GM23338 (cell line): ENCODE measurements around the gene PLIN5. TPM values are rescaled to one million over a fixed set of nuclear protein-coding genes. Genes with fewer than 3 reads are reported as not detected.

ENCODE experiments used
- ATAC-seq: fragments of 200-7000 bp; cut with Tn5 transposase; 3 replicates; pipeline ENCODE4 v1.9.1; 2020
- DNase-seq: peaks from one replicate; pipeline ENCODE4 v3.0.0-alpha.2; 2015; ENCODE audit warnings: low spot score
- H2AFZ ChIP-seq: fragments of 200-600 bp; sonication (generic); 2 replicates; pipeline ENCODE4 v1.8.0; 2016; ENCODE audit warnings: antibody characterized with exemption, mild to moderate bottlenecking, moderate library complexity
- H3F3A ChIP-seq: fragments of 200-600 bp; sonication (generic); replicated peaks from 2 replicates; pipeline ENCODE4 v1.8.0; 2017; ENCODE audit warnings: antibody characterized with exemption, mixed run types, low read depth
- H3K27ac ChIP-seq: fragments of 200-600 bp; sonication (generic); 2 replicates; pipeline ENCODE4 v1.6.1; 2016; ENCODE audit warnings: low read depth
- H3K27me3 ChIP-seq: fragments of 200-600 bp; sonication (generic); 2 replicates; pipeline ENCODE4 v1.8.0; 2016; ENCODE audit warnings: mild to moderate bottlenecking, mixed run types, moderate library complexity; ENCODE audit not compliant: insufficient read depth
- H3K36me3 ChIP-seq: fragments of 200-600 bp; sonication (generic); 2 replicates; pipeline ENCODE4 v1.8.0; 2016; ENCODE audit warnings: mild to moderate bottlenecking; ENCODE audit not compliant: insufficient read depth
- H3K4me1 ChIP-seq: fragments of 200-600 bp; sonication (generic); 2 replicates; pipeline ENCODE4 v1.8.0; 2016; ENCODE audit warnings: mild to moderate bottlenecking, moderate library complexity; ENCODE audit not compliant: insufficient read depth
- H3K4me2 ChIP-seq: fragments of 200-600 bp; sonication (generic); 2 replicates; pipeline ENCODE4 v1.7.1; 2017; ENCODE audit warnings: mixed run types
- H3K4me3 ChIP-seq: fragments of 200-600 bp; sonication (generic); 2 replicates; pipeline ENCODE4 v1.6.1; 2016; ENCODE audit warnings: mixed run types
- H3K79me2 ChIP-seq: fragments of 200-600 bp; sonication (generic); replicated peaks from 2 replicates; pipeline ENCODE4 v1.8.0; 2017; ENCODE audit warnings: mild to moderate bottlenecking; ENCODE audit not compliant: insufficient read depth
- H3K9me2 ChIP-seq: fragments of 200-600 bp; sonication (generic); 2 replicates; pipeline ENCODE4 v1.8.0; 2017; ENCODE audit not compliant: insufficient read depth
- H4K20me1 ChIP-seq: fragments of 200-600 bp; sonication (generic); replicated peaks from 2 replicates; pipeline ENCODE4 v1.8.0; 2017; ENCODE audit warnings: mild to moderate bottlenecking; ENCODE audit not compliant: insufficient read depth
- H3K27ac Mint-ChIP-seq: 2 replicates; pipeline ENCODE4 v1.8.0; 2020; ENCODE audit warnings: inconsistent platforms, mild to moderate bottlenecking, moderate library complexity, mixed read lengths
- H3K27me3 Mint-ChIP-seq: 3 replicates; pipeline ENCODE4 v1.8.0; 2022; ENCODE audit warnings: low read depth, mild to moderate bottlenecking, moderate library complexity, mixed read lengths, inconsistent platforms; ENCODE audit not compliant: insufficient read depth, poor library complexity
- H3K36me3 Mint-ChIP-seq: 3 replicates; pipeline ENCODE4 v1.8.0; 2021; ENCODE audit warnings: low read depth, mild to moderate bottlenecking, inconsistent platforms, moderate library complexity, mixed read lengths
- H3K4me1 Mint-ChIP-seq: 3 replicates; pipeline ENCODE4 v1.8.0; 2020; ENCODE audit warnings: mild to moderate bottlenecking, inconsistent platforms, mixed read lengths
- H3K4me3 Mint-ChIP-seq: 3 replicates; pipeline ENCODE4 v1.8.0; 2021; ENCODE audit warnings: moderate library complexity, mild to moderate bottlenecking, inconsistent platforms, mixed read lengths
- H3K9me3 Mint-ChIP-seq: 3 replicates; pipeline ENCODE4 v1.8.0; 2020; ENCODE audit warnings: moderate library complexity, mild to moderate bottlenecking, inconsistent platforms, mixed read lengths
- CREB1 ChIP-seq: fragments of 250-450 bp; sonication (Bioruptor Pico); IDR thresholded peaks from 2 replicates; pipeline ENCODE4 v1.5.0; 2020; ENCODE audit warnings: low read depth, mild to moderate bottlenecking, moderate library complexity
- EZH2 ChIP-seq: fragments of 200-600 bp; sonication (generic); IDR thresholded peaks from one replicate; pipeline ENCODE4 v1.8.0; 2017; ENCODE audit warnings: antibody characterized with exemption, mild to moderate bottlenecking, low read depth; ENCODE audit not compliant: unreplicated experiment
- EZH2phosphoT487 ChIP-seq: fragments of 200-600 bp; sonication (generic); IDR thresholded peaks from one replicate; pipeline ENCODE4 v1.8.1; 2018; ENCODE audit warnings: antibody characterized with exemption; ENCODE audit not compliant: unreplicated experiment
- JUNB ChIP-seq: IDR thresholded peaks from one replicate; pipeline ENCODE4 v1.6.1; 2016; ENCODE audit warnings: antibody characterized with exemption; ENCODE audit not compliant: unreplicated experiment
- NANOG ChIP-seq: IDR thresholded peaks from 2 replicates; pipeline ENCODE4 v1.6.1; 2016; ENCODE audit warnings: antibody characterized with exemption, borderline replicate concordance
- POLR2AphosphoS5 ChIP-seq: IDR thresholded peaks from 2 replicates; pipeline ENCODE4 v1.6.1; 2016; ENCODE audit warnings: antibody characterized with exemption, low read depth
- STAT1 ChIP-seq: IDR thresholded peaks from one replicate; pipeline ENCODE4 v1.6.1; 2016; ENCODE audit warnings: antibody characterized with exemption; ENCODE audit not compliant: unreplicated experiment
- ZNF114 ChIP-seq: fragments of 250-450 bp; sonication (Bioruptor Pico); IDR thresholded peaks from 2 replicates; pipeline ENCODE4 v1.5.0; 2020; ENCODE audit warnings: mild to moderate bottlenecking, moderate library complexity
- ZNF331 ChIP-seq: fragments of 250-450 bp; sonication (Bioruptor Pico); IDR thresholded peaks from 2 replicates; pipeline ENCODE4 v1.5.0; 2020; ENCODE audit warnings: low read depth, mild to moderate bottlenecking, moderate library complexity
- ZNF462 ChIP-seq: fragments of 250-450 bp; sonication (Bioruptor Pico); IDR thresholded peaks from 2 replicates; pipeline ENCODE4 v1.5.0; 2020; ENCODE audit warnings: mild to moderate bottlenecking, moderate library complexity
- polyA plus RNA-seq: library from polyadenylated mRNA; unstranded; fragments of >200 nt; fragmentation: Nextera tagmentation; extraction: Ambion mirVana; gene quantifications from 2 replicates; pipeline ENCODE4 v1.2.1, GENCODE V29; 2016
- total RNA-seq: library from RNA; depleted of rRNA; stranded (reverse); fragments of >200 nt; shearing (Covaris generic); gene quantifications from 2 replicates; pipeline ENCODE4 v1.2.3, GENCODE V29; 2014
- TF ChIP-seq, protein P1 (sequence below): IDR thresholded peaks from one replicate; pipeline ENCODE4 v1.6.1; 2018; ENCODE audit warnings: antibody characterized with exemption; ENCODE audit not compliant: unreplicated experiment
- TF ChIP-seq, protein P2 (sequence below), 2 experiments: fragments of 200-600 bp in 1 of 2; sonication (generic) in 1 of 2; conservative IDR thresholded peaks; 2 replicates each; pipeline versions ENCODE4 v1.5.1 to v1.6.1; 2016 to 2017; ENCODE audit warnings: antibody characterized with exemption in 2 of 2, low read depth in 2 of 2, mild to moderate bottlenecking in 2 of 2, moderate library complexity in 1 of 2

The PLIN5 gene
- total and polyA plus RNA-seq, 2 experiments from 2014 or later = 1.9 to 3.5 TPM

DNA sequence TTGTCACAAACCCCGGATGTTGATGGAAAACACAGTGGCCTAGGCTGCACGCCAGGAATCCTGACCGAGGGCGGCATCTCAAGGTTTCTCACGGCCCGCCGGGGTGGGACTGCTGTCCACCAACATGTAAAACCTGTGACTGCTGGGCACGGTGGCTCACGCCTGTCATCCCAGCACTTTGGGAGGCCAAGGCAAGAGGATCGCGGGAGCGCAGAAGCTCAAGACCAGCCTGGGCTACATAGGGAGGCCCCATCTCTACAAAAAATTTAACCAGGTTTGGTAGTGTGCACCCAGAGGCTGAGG, 27.9 kb downstream of the PLIN5 start:
- DNase-seq = no peak
- Histone ChIP-seq H3K27ac (no peak overlapping the region), H3K4me2 (no peak overlapping the region), H3K27me3 (peaks cover 21% of the 10 kb centered on the region; the same call in 1 of the 2 replicates), H2AFZ (no peak overlapping the region), H3K4me3 (no peak overlapping the region), H3K79me2 (no peaks in the 10 kb centered on the region), H3K36me3 (no peaks in the 10 kb centered on the region), H4K20me1 (no peaks in the 10 kb centered on the region; the same call in none of the 2 replicates), H3K4me1 (no peaks in the 10 kb centered on the region), H3K9me2 (no peaks in the 10 kb centered on the region), H3F3A (no peaks in the 10 kb centered on the region)
- ATAC-seq = no peak
- TF ChIP-seq EZH2 = no peak
- TF ChIP-seq STAT1 = no peak
- TF ChIP-seq ZNF114 = no peak
- TF ChIP-seq, protein P1, sequence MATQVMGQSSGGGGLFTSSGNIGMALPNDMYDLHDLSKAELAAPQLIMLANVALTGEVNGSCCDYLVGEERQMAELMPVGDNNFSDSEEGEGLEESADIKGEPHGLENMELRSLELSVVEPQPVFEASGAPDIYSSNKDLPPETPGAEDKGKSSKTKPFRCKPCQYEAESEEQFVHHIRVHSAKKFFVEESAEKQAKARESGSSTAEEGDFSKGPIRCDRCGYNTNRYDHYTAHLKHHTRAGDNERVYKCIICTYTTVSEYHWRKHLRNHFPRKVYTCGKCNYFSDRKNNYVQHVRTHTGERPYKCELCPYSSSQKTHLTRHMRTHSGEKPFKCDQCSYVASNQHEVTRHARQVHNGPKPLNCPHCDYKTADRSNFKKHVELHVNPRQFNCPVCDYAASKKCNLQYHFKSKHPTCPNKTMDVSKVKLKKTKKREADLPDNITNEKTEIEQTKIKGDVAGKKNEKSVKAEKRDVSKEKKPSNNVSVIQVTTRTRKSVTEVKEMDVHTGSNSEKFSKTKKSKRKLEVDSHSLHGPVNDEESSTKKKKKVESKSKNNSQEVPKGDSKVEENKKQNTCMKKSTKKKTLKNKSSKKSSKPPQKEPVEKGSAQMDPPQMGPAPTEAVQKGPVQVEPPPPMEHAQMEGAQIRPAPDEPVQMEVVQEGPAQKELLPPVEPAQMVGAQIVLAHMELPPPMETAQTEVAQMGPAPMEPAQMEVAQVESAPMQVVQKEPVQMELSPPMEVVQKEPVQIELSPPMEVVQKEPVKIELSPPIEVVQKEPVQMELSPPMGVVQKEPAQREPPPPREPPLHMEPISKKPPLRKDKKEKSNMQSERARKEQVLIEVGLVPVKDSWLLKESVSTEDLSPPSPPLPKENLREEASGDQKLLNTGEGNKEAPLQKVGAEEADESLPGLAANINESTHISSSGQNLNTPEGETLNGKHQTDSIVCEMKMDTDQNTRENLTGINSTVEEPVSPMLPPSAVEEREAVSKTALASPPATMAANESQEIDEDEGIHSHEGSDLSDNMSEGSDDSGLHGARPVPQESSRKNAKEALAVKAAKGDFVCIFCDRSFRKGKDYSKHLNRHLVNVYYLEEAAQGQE = no peak
- no peak for TF ChIP-seq ZNF462
- TF ChIP-seq CREB1 (CRISPR knock-in tag) = no peak
- no peak; the same call in 1 of the 2 replicates for TF ChIP-seq POLR2AphosphoS5
- TF ChIP-seq, protein P2, sequence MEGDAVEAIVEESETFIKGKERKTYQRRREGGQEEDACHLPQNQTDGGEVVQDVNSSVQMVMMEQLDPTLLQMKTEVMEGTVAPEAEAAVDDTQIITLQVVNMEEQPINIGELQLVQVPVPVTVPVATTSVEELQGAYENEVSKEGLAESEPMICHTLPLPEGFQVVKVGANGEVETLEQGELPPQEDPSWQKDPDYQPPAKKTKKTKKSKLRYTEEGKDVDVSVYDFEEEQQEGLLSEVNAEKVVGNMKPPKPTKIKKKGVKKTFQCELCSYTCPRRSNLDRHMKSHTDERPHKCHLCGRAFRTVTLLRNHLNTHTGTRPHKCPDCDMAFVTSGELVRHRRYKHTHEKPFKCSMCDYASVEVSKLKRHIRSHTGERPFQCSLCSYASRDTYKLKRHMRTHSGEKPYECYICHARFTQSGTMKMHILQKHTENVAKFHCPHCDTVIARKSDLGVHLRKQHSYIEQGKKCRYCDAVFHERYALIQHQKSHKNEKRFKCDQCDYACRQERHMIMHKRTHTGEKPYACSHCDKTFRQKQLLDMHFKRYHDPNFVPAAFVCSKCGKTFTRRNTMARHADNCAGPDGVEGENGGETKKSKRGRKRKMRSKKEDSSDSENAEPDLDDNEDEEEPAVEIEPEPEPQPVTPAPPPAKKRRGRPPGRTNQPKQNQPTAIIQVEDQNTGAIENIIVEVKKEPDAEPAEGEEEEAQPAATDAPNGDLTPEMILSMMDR (conservative IDR thresholded peaks at IDR 0.05; ENCODE audit: low read depth in 2 of 2) = no peak
- no peak for TF ChIP-seq JUNB
- TF ChIP-seq ZNF331 = no peak
- no peak for TF ChIP-seq NANOG
- no peak for TF ChIP-seq EZH2phosphoT487
- H3K36me3 Mint-ChIP-seq = peaks cover 7% of the 10 kb centered on the region
- no peak overlapping the region for H3K4me3 Mint-ChIP-seq
- peaks cover 27% of the 10 kb centered on the region for H3K27me3 Mint-ChIP-seq
- no peak overlapping the region for H3K27ac Mint-ChIP-seq
- no peaks in the 10 kb centered on the region for H3K4me1 Mint-ChIP-seq
- H3K9me3 Mint-ChIP-seq = no peaks in the 10 kb centered on the region; the same call in 2 of the 3 replicates
